SU-DHL-6 (cell line): ENCODE data around the gene ARHGEF11.

ENCODE experiments used
- CTCF ChIP-seq: fragments of 200-600 bp; sonication (generic); IDR thresholded peaks from one replicate; pipeline ENCODE4 v1.5.1; 2017; ENCODE audit warnings: antibody characterized with exemption, mild to moderate bottlenecking, low read length, moderate library complexity; ENCODE audit not compliant: insufficient read depth, poor library complexity, severe bottlenecking
- EZH2phosphoT487 ChIP-seq: fragments of 200-600 bp; sonication (generic), shearing (Covaris generic); conservative IDR thresholded peaks from 2 replicates; pipeline ENCODE4 v1.6.1; 2018; ENCODE audit warnings: mild to moderate bottlenecking, antibody characterized with exemption, low read length, moderate library complexity, mixed read lengths

GRCh38 chr1:157085421-157085820, 39.9 kb upstream of the ARHGEF11 start:
- TF ChIP-seq CTCF (no peak), EZH2phosphoT487 (no peak)
